ENCODE data around the gene UHRF1. TPM values are rescaled to one million over a fixed set of nuclear protein-coding genes. Genes with fewer than 3 reads are reported as not detected.
"Not testable (repeated sequence)": the region's sequence is repeated elsewhere in the genome, so short reads cannot be mapped to it uniquely, and the experiment has no call there.

Gene UHRF1
- polyA plus RNA-seq, 1 donor (not counting 4 experiments of a cell fraction or from before 2014, with no cell fraction given), result 9.7 TPM

- H3K9me1 ChIP-seq (ENCODE audit: control insufficient read depth, extremely low read depth, insufficient read depth, low read length); DNase-seq (ENCODE audit: low read depth, low spot score); H3K4me2 ChIP-seq (ENCODE audit: control insufficient read depth, extremely low read depth, insufficient read depth, low read depth, low read length); H3K4me3 ChIP-seq (ENCODE audit: control insufficient read depth in 2 of 3, extremely low read depth in 1 of 3, insufficient read depth in 2 of 3, low read depth in 1 of 3, low read length in 3 of 3); H3K27me3 ChIP-seq (ENCODE audit: control insufficient read depth, extremely low read depth, insufficient read depth, low read length); H4K20me1 ChIP-seq (ENCODE audit: control insufficient read depth, extremely low read depth, insufficient read depth, low read length); H3K36me3 ChIP-seq (ENCODE audit: control insufficient read depth in 2 of 2, extremely low read depth in 1 of 2, insufficient read depth in 2 of 2, low read length in 2 of 2); H3K4me1 ChIP-seq (ENCODE audit: control insufficient read depth, extremely low read depth, insufficient read depth, low read length); H3K9me3 ChIP-seq (ENCODE audit: control insufficient read depth, low read depth, low read length); H3K27ac ChIP-seq (ENCODE audit: control insufficient read depth, insufficient read depth, low read length); H2AFZ ChIP-seq (ENCODE audit: control insufficient read depth, low read length); FAIRE-seq; dilution Hi-C loops (cut with MboI; ENCODE audit: extremely low pct_ligation_motif_present, low sequenced_read_pairs); H3K9ac ChIP-seq (ENCODE audit: control insufficient read depth, extremely low read depth, insufficient read depth, low read length); H3K79me2 ChIP-seq (ENCODE audit: control insufficient read depth, insufficient read depth, low read length): not testable (repeated sequence)
Measured at GRCh38 chr19:4887803-4888202, 21.5 kb upstream of the UHRF1 start.

GRCh38 chr19:4889034-4889815, 20.1 kb upstream of the UHRF1 start:
- DNase-seq (ENCODE audit: low read depth, low spot score) (peak; percentile 60), FAIRE-seq (peak; percentile 95)
- Histone ChIP-seq H4K20me1 (ENCODE audit: control insufficient read depth, extremely low read depth, insufficient read depth, low read length) (no peaks in the 10 kb centered on the region), H3K36me3 (ENCODE audit: control insufficient read depth in 2 of 2, extremely low read depth in 1 of 2, insufficient read depth in 2 of 2, low read length in 2 of 2) (no peaks in the 10 kb centered on the region), H3K4me1 (ENCODE audit: control insufficient read depth, extremely low read depth, insufficient read depth, low read length) (peaks cover 7% of the 10 kb centered on the region), H3K9me1 (ENCODE audit: control insufficient read depth, extremely low read depth, insufficient read depth, low read length) (no peaks in the 10 kb centered on the region), H3K9ac (ENCODE audit: control insufficient read depth, extremely low read depth, insufficient read depth, low read length) (no peak overlapping the region), H3K4me3 (ENCODE audit: control insufficient read depth in 2 of 3, extremely low read depth in 1 of 3, insufficient read depth in 2 of 3, low read depth in 1 of 3, low read length in 3 of 3) (no peak overlapping the region), H3K4me2 (ENCODE audit: control insufficient read depth, extremely low read depth, insufficient read depth, low read depth, low read length) (peak overlapping the region; percentile 45), H3K27ac (ENCODE audit: control insufficient read depth, insufficient read depth, low read length) (no peak overlapping the region), H3K27me3 (ENCODE audit: control insufficient read depth, extremely low read depth, insufficient read depth, low read length) (no peaks in the 10 kb centered on the region), H3K9me3 (ENCODE audit: control insufficient read depth, low read depth, low read length) (no peaks in the 10 kb centered on the region), H2AFZ (ENCODE audit: control insufficient read depth, low read length) (peak overlapping the region; percentile 23), H3K79me2 (ENCODE audit: control insufficient read depth, insufficient read depth, low read length) (no peaks in the 10 kb centered on the region)
- TF ChIP-seq CTCF (optimal IDR thresholded peaks at IDR 0.05 in 1 of 3, IDR thresholded peaks at IDR 0.05 in 1 of 3, conservative IDR thresholded peaks at IDR 0.05 in 1 of 3; ENCODE audit: extremely low read depth in 1 of 3, insufficient read depth in 2 of 3, low read length in 3 of 3) (no peak), EZH2 (IDR thresholded peaks at IDR 0.05; ENCODE audit: low read length) (no peak)
- dilution Hi-C loops (cut with MboI; ENCODE audit: extremely low pct_ligation_motif_present, low sequenced_read_pairs), result no loop called here

- Histone ChIP-seq H3K36me3 (ENCODE audit: control insufficient read depth in 2 of 2, extremely low read depth in 1 of 2, insufficient read depth in 2 of 2, low read length in 2 of 2) (no peaks in the 10 kb centered on the region), H2AFZ (ENCODE audit: control insufficient read depth, low read length) (no peak overlapping the region), H3K4me2 (ENCODE audit: control insufficient read depth, extremely low read depth, insufficient read depth, low read depth, low read length) (no peak overlapping the region), H3K4me3 (ENCODE audit: control insufficient read depth in 2 of 3, extremely low read depth in 1 of 3, insufficient read depth in 2 of 3, low read depth in 1 of 3, low read length in 3 of 3) (no peak overlapping the region), H3K9me3 (ENCODE audit: control insufficient read depth, low read depth, low read length) (no peaks in the 10 kb centered on the region), H3K27ac (ENCODE audit: control insufficient read depth, insufficient read depth, low read length) (no peak overlapping the region), H3K27me3 (ENCODE audit: control insufficient read depth, extremely low read depth, insufficient read depth, low read length) (no peaks in the 10 kb centered on the region), H3K4me1 (ENCODE audit: control insufficient read depth, extremely low read depth, insufficient read depth, low read length) (peaks cover 7% of the 10 kb centered on the region), H3K9ac (ENCODE audit: control insufficient read depth, extremely low read depth, insufficient read depth, low read length) (no peak overlapping the region), H3K79me2 (ENCODE audit: control insufficient read depth, insufficient read depth, low read length) (no peaks in the 10 kb centered on the region), H4K20me1 (ENCODE audit: control insufficient read depth, extremely low read depth, insufficient read depth, low read length) (no peaks in the 10 kb centered on the region), H3K9me1 (ENCODE audit: control insufficient read depth, extremely low read depth, insufficient read depth, low read length) (no peaks in the 10 kb centered on the region)
- dilution Hi-C loops (cut with MboI; ENCODE audit: extremely low pct_ligation_motif_present, low sequenced_read_pairs), result no loop called here
- no peak for DNase-seq (ENCODE audit: low read depth, low spot score)
- TF ChIP-seq CTCF (optimal IDR thresholded peaks at IDR 0.05 in 1 of 3, IDR thresholded peaks at IDR 0.05 in 1 of 3, conservative IDR thresholded peaks at IDR 0.05 in 1 of 3; ENCODE audit: extremely low read depth in 1 of 3, insufficient read depth in 2 of 3, low read length in 3 of 3) (no peak), EZH2 (IDR thresholded peaks at IDR 0.05; ENCODE audit: low read length) (no peak)
- FAIRE-seq, result peak; percentile 48
Measured at GRCh38 chr19:4891066-4891465, 18.2 kb upstream of the UHRF1 start.

GRCh38 chr19:4892962-4893361, 16.3 kb upstream of the UHRF1 start:
- H3K27me3 ChIP-seq (ENCODE audit: control insufficient read depth, extremely low read depth, insufficient read depth, low read length); H3K9ac ChIP-seq (ENCODE audit: control insufficient read depth, extremely low read depth, insufficient read depth, low read length); H3K36me3 ChIP-seq (ENCODE audit: control insufficient read depth in 2 of 2, extremely low read depth in 1 of 2, insufficient read depth in 2 of 2, low read length in 2 of 2); H3K9me1 ChIP-seq (ENCODE audit: control insufficient read depth, extremely low read depth, insufficient read depth, low read length); H3K4me3 ChIP-seq (ENCODE audit: control insufficient read depth in 2 of 3, extremely low read depth in 1 of 3, insufficient read depth in 2 of 3, low read depth in 1 of 3, low read length in 3 of 3); H2AFZ ChIP-seq (ENCODE audit: control insufficient read depth, low read length); H3K27ac ChIP-seq (ENCODE audit: control insufficient read depth, insufficient read depth, low read length); H3K79me2 ChIP-seq (ENCODE audit: control insufficient read depth, insufficient read depth, low read length); DNase-seq (ENCODE audit: low read depth, low spot score); FAIRE-seq; dilution Hi-C loops (cut with MboI; ENCODE audit: extremely low pct_ligation_motif_present, low sequenced_read_pairs); H3K4me2 ChIP-seq (ENCODE audit: control insufficient read depth, extremely low read depth, insufficient read depth, low read depth, low read length); H3K9me3 ChIP-seq (ENCODE audit: control insufficient read depth, low read depth, low read length); H4K20me1 ChIP-seq (ENCODE audit: control insufficient read depth, extremely low read depth, insufficient read depth, low read length): not testable (repeated sequence)
- peaks cover 11% of the 10 kb centered on the region for H3K4me1 ChIP-seq (ENCODE audit: control insufficient read depth, extremely low read depth, insufficient read depth, low read length)

All from keratinocyte (primary cell).